ENCODE results near the gene WDFY4. TPM values are rescaled to one million over a fixed set of nuclear protein-coding genes. Genes with fewer than 3 reads are reported as not detected.

WDFY4 gene
- total and polyA plus RNA-seq, 4 donors, result 0.57 to 7.1 (median 2.0) TPM

GRCh38 chr10:48821111-48821510 lies 136.4 kb downstream of the WDFY4 start (continued):
- TF ChIP-seq, protein P1, sequence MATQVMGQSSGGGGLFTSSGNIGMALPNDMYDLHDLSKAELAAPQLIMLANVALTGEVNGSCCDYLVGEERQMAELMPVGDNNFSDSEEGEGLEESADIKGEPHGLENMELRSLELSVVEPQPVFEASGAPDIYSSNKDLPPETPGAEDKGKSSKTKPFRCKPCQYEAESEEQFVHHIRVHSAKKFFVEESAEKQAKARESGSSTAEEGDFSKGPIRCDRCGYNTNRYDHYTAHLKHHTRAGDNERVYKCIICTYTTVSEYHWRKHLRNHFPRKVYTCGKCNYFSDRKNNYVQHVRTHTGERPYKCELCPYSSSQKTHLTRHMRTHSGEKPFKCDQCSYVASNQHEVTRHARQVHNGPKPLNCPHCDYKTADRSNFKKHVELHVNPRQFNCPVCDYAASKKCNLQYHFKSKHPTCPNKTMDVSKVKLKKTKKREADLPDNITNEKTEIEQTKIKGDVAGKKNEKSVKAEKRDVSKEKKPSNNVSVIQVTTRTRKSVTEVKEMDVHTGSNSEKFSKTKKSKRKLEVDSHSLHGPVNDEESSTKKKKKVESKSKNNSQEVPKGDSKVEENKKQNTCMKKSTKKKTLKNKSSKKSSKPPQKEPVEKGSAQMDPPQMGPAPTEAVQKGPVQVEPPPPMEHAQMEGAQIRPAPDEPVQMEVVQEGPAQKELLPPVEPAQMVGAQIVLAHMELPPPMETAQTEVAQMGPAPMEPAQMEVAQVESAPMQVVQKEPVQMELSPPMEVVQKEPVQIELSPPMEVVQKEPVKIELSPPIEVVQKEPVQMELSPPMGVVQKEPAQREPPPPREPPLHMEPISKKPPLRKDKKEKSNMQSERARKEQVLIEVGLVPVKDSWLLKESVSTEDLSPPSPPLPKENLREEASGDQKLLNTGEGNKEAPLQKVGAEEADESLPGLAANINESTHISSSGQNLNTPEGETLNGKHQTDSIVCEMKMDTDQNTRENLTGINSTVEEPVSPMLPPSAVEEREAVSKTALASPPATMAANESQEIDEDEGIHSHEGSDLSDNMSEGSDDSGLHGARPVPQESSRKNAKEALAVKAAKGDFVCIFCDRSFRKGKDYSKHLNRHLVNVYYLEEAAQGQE (IDR thresholded peaks at IDR 0.05), result no peak
- no peak for TF ChIP-seq GABPA (IDR thresholded peaks at IDR 0.05 in 1 of 2, conservative IDR thresholded peaks at IDR 0.05 in 1 of 2)
- no peak for TF ChIP-seq SP1 (IDR thresholded peaks at IDR 0.05)
- TF ChIP-seq, protein P2, sequence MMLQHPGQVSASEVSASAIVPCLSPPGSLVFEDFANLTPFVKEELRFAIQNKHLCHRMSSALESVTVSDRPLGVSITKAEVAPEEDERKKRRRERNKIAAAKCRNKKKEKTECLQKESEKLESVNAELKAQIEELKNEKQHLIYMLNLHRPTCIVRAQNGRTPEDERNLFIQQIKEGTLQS (IDR thresholded peaks at IDR 0.05), result no peak

DNA sequence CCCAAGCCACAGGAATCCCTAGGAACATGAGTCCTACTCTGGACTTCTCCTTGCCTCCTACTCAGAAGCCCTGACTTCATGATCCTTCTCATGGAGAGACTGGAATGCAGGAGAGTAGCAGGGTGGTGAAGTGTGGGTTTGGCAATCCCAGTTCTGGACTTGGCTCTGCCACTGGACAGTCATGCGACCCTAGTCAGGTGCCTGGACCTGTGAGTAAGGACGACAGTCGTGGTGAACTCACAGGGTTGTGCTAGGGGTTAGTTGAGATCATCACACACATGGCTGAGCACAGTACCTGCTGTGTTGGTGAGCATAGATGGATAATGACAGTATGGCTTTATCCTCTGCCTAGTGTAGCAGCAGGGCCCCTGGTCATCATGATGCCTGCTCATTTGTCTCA lies 137.0 kb downstream of the WDFY4 start:
- DNase-seq (ENCODE audit: low spot score), result no peak
- no peak overlapping the region for H3K9ac ChIP-seq (ENCODE audit: low read depth in 1 of 2, low read length in 2 of 2)
- no peak overlapping the region for H3K27ac ChIP-seq (ENCODE audit: low read depth in 1 of 2, low read length in 2 of 2)
- H3K4me1 ChIP-seq (ENCODE audit: control insufficient read depth in 4 of 4, insufficient read depth in 4 of 4, low read length in 3 of 4), result no peaks in the 10 kb centered on the region
- H3K9me3 ChIP-seq (ENCODE audit: control insufficient read depth in 4 of 4, low read length in 3 of 4), result no peaks in the 10 kb centered on the region
- no peaks in the 10 kb centered on the region for H3K36me3 ChIP-seq (ENCODE audit: control insufficient read depth in 4 of 4, insufficient read depth in 3 of 4, low read depth in 1 of 4, low read length in 3 of 4)
- H3K27me3 ChIP-seq (ENCODE audit: control insufficient read depth in 4 of 4, insufficient read depth in 4 of 4, low read length in 3 of 4), result peaks cover 0 to 2% (median 0%) of the 10 kb centered on the region in 4 donors
- 80% methylated on average over 3 of the region's 3 CpGs for whole genome bisulfite sequencing
- TF ChIP-seq RAD21 (IDR thresholded peaks at IDR 0.05) (no peak), RXRA (IDR thresholded peaks at IDR 0.05) (no peak), EGR1 (IDR thresholded peaks at IDR 0.05; ENCODE audit: low read depth in 2 of 2) (no peak), HNF4A (conservative IDR thresholded peaks at IDR 0.05) (no peak), FOXA1 (IDR thresholded peaks at IDR 0.05) (no peak), HNF4G (IDR thresholded peaks at IDR 0.05) (no peak), YY1 (IDR thresholded peaks at IDR 0.05) (no peak), NR2F2 (IDR thresholded peaks at IDR 0.05) (no peak), JUND (IDR thresholded peaks at IDR 0.05) (no peak), TAF1 (conservative IDR thresholded peaks at IDR 0.05) (no peak), FOXA2 (IDR thresholded peaks at IDR 0.05) (no peak), SP1 (IDR thresholded peaks at IDR 0.05) (no peak)
- TF ChIP-seq, protein P1 (IDR thresholded peaks at IDR 0.05), result no peak
- TF ChIP-seq, protein P3, sequence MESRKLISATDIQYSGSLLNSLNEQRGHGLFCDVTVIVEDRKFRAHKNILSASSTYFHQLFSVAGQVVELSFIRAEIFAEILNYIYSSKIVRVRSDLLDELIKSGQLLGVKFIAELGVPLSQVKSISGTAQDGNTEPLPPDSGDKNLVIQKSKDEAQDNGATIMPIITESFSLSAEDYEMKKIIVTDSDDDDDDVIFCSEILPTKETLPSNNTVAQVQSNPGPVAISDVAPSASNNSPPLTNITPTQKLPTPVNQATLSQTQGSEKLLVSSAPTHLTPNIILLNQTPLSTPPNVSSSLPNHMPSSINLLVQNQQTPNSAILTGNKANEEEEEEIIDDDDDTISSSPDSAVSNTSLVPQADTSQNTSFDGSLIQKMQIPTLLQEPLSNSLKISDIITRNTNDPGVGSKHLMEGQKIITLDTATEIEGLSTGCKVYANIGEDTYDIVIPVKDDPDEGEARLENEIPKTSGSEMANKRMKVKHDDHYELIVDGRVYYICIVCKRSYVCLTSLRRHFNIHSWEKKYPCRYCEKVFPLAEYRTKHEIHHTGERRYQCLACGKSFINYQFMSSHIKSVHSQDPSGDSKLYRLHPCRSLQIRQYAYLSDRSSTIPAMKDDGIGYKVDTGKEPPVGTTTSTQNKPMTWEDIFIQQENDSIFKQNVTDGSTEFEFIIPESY (IDR thresholded peaks at IDR 0.05), result no peak
- TF ChIP-seq, protein P4, sequence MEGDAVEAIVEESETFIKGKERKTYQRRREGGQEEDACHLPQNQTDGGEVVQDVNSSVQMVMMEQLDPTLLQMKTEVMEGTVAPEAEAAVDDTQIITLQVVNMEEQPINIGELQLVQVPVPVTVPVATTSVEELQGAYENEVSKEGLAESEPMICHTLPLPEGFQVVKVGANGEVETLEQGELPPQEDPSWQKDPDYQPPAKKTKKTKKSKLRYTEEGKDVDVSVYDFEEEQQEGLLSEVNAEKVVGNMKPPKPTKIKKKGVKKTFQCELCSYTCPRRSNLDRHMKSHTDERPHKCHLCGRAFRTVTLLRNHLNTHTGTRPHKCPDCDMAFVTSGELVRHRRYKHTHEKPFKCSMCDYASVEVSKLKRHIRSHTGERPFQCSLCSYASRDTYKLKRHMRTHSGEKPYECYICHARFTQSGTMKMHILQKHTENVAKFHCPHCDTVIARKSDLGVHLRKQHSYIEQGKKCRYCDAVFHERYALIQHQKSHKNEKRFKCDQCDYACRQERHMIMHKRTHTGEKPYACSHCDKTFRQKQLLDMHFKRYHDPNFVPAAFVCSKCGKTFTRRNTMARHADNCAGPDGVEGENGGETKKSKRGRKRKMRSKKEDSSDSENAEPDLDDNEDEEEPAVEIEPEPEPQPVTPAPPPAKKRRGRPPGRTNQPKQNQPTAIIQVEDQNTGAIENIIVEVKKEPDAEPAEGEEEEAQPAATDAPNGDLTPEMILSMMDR (IDR thresholded peaks at IDR 0.05; ENCODE audit: low read depth, low read length, missing input control), result no peak
- TF ChIP-seq, protein P2 (IDR thresholded peaks at IDR 0.05), result no peak
- TF ChIP-seq, protein P5, sequence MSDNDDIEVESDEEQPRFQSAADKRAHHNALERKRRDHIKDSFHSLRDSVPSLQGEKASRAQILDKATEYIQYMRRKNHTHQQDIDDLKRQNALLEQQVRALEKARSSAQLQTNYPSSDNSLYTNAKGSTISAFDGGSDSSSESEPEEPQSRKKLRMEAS (IDR thresholded peaks at IDR 0.05), result no peak
- H3K4me3 ChIP-seq (ENCODE audit: low read depth in 1 of 3, low read length in 3 of 3), result no peak overlapping the region

All from liver (tissue), 9 donors.